HEK293 (cell line): ENCODE measurements around the gene SLC20A1.
A peak's percentile ranks its signal among the peaks of the same experiment; 100 is the strongest.
"Not testable (repeated sequence)": the region's sequence is repeated elsewhere in the genome, so short reads cannot be mapped to it uniquely, and the experiment has no call there.

ENCODE experiments used
- CTCF ChIA-PET: fragments of 350-600 bp; formaldehyde crosslinking; extraction: SDS; loops from one replicate; lab custom pipeline; 2021; ENCODE audit warnings: antibody characterized with exemption; lab: Yijun Ruan, JAX
- POLR2A ChIA-PET: fragments of 300-600 bp; formaldehyde crosslinking; extraction: SDS; loops from one replicate; lab custom pipeline; 2020; ENCODE audit warnings: antibody characterized with exemption, inconsistent platforms; lab: Yijun Ruan, JAX
- H3K27ac ChIP-seq: fragments of 200-500 bp; sonication (Bioruptor generic); 2 replicates; pipeline ENCODE4 v1.5.1; 2014; ENCODE audit warnings: low read depth, low read length, control low read depth, inconsistent platforms; ENCODE audit errors: extremely low read depth
- H3K36me3 ChIP-seq, 2 experiments: fragments of 200-500 bp in 1 of 2; sonication (Bioruptor generic) in 1 of 2; 1 replicate in 1 of 2; 2 replicates in 1 of 2; pipeline ENCODE4 v1.5.1; 2014 to 2017; ENCODE audit warnings: inconsistent platforms in 2 of 2, low read length in 2 of 2; ENCODE audit not compliant: control insufficient read depth in 2 of 2, insufficient read depth in 1 of 2
- H3K4me1 ChIP-seq: fragments of 200-500 bp; sonication (Bioruptor generic); 2 replicates; pipeline ENCODE4 v1.5.1; 2014; ENCODE audit warnings: mild to moderate bottlenecking, low read length, inconsistent platforms; ENCODE audit not compliant: control insufficient read depth, insufficient read depth
- H3K4me3 ChIP-seq: 2 replicates; pipeline ENCODE4 v1.5.1; 2011; ENCODE audit warnings: low read depth, mild to moderate bottlenecking, control low read depth, low read length, moderate library complexity
- H3K9me3 ChIP-seq: fragments of 200-500 bp; sonication (Bioruptor generic); 2 replicates; pipeline ENCODE4 v1.5.1; 2014; ENCODE audit warnings: low read depth, low read length, inconsistent platforms; ENCODE audit not compliant: control insufficient read depth, insufficient read depth
- BCL11B ChIP-seq: fragments of 450-650 bp; formaldehyde crosslinking; IDR thresholded peaks from 2 replicates; pipeline ENCODE4 v1.5.1; 2016; ENCODE audit warnings: low read depth, missing biosample characterization, missing genetic modification characterization
- HOXD13 ChIP-seq: sonication (generic); formaldehyde crosslinking; IDR thresholded peaks from 2 replicates; pipeline ENCODE4 v1.8.0; 2022; ENCODE audit warnings: missing genetic modification reagents, borderline replicate concordance
- OSR2 ChIP-seq: fragments of 450-650 bp; formaldehyde crosslinking; IDR thresholded peaks from 2 replicates; pipeline ENCODE4 v1.5.1; 2016; ENCODE audit warnings: missing biosample characterization, missing genetic modification characterization
- WT1 ChIP-seq: fragments of 450-650 bp; formaldehyde crosslinking; IDR thresholded peaks from 2 replicates; pipeline ENCODE4 v1.5.1; 2016; ENCODE audit warnings: missing biosample characterization, missing genetic modification characterization
- ZFHX2 ChIP-seq: fragments of 450-650 bp; formaldehyde crosslinking; conservative IDR thresholded peaks from 2 replicates; pipeline ENCODE4 v1.5.1; 2016; ENCODE audit warnings: missing biosample characterization, missing genetic modification characterization
- ZFP3 ChIP-seq: fragments of 450-650 bp; formaldehyde crosslinking; IDR thresholded peaks from 2 replicates; pipeline ENCODE4 v1.5.1; 2016; ENCODE audit warnings: low read depth, missing biosample characterization, missing genetic modification characterization
- ZFP41 ChIP-seq: fragments of 450-650 bp; formaldehyde crosslinking; IDR thresholded peaks from 2 replicates; pipeline ENCODE4 v1.5.1; 2016; ENCODE audit warnings: missing biosample characterization, missing genetic modification characterization, borderline replicate concordance
- ZIC2 ChIP-seq: fragments of 450-650 bp; formaldehyde crosslinking; IDR thresholded peaks from 2 replicates; pipeline ENCODE4 v1.5.1; 2016; ENCODE audit warnings: missing biosample characterization, missing genetic modification characterization
- ZNF132 ChIP-seq: fragments of 450-650 bp; formaldehyde crosslinking; IDR thresholded peaks from 2 replicates; pipeline ENCODE4 v1.5.1; 2017; ENCODE audit warnings: missing biosample characterization, missing genetic modification characterization, borderline replicate concordance
- ZNF302 ChIP-seq: fragments of 450-650 bp; formaldehyde crosslinking; IDR thresholded peaks from 2 replicates; pipeline ENCODE4 v1.5.1; 2016; ENCODE audit warnings: missing biosample characterization, missing genetic modification characterization, low read depth
- ZNF530 ChIP-seq: fragments of 450-650 bp; formaldehyde crosslinking; IDR thresholded peaks from 2 replicates; pipeline ENCODE4 v1.5.1; 2016; ENCODE audit warnings: low read depth, missing biosample characterization, missing genetic modification characterization
- ZNF571 ChIP-seq: fragments of 450-650 bp; formaldehyde crosslinking; IDR thresholded peaks from 2 replicates; pipeline ENCODE4 v1.5.0; 2017; ENCODE audit warnings: missing biosample characterization, missing genetic modification characterization
- TF ChIP-seq, protein P1 (sequence below): fragments of 450-650 bp; formaldehyde crosslinking; IDR thresholded peaks from 2 replicates; pipeline ENCODE4 v1.5.1; 2016; ENCODE audit warnings: missing biosample characterization, missing genetic modification characterization
- TF ChIP-seq, protein P2 (sequence below): fragments of 450-650 bp; formaldehyde crosslinking; IDR thresholded peaks from 2 replicates; pipeline ENCODE4 v1.5.1; 2016; ENCODE audit warnings: missing biosample characterization, missing genetic modification characterization, borderline replicate concordance
- TF ChIP-seq, protein P3 (sequence below): fragments of 450-650 bp; formaldehyde crosslinking; optimal IDR thresholded peaks from 2 replicates; pipeline ENCODE3; 2016; ENCODE audit warnings: missing biosample characterization, mild to moderate bottlenecking, missing genetic modification characterization

SLC20A1 gene

DNA sequence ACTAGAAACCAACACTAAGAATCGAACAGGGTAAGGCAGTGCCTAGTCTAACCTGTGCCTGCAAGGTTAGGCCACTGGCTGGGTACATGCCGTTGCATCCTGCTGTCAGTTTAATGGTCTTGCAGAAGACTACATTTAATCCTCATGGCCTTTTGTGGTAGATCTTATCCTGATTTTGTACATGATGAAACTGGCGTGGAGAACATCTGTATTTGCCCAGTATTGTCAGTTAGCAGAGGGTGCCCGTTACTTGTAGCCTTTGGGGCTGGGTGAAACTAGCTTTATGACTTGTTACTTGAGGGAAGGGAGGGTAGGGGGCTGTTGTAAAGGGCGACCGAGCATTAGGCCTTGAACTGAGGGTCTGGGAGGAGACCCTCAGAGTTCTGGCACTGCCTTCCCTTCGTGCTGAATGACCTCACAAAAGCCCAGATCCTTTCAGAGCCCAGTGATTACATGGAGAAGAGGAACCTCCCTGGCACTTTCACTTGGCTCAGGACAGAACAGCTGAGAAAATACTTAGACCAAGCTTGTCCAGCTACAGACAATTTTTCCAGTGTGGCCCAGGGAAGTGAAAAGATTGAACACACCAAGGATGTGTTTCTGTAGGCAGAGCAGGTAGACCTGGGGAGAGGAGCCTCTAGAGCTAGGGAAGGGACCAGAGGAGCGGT lies 19.5 kb downstream of the SLC20A1 start:
- CTCF ChIA-PET: interaction anchor here (0.7 to 1.3 kb wide), 5 partner anchors 21 to 62 kb away, joined by 3 to 5 read pairs (median 3); no protein-coding TSS in a partner anchor
- POLR2A ChIA-PET: interaction anchor here (1.1 kb wide), 1 partner anchor 58 kb away, joined by 3 read pairs; no protein-coding TSS in a partner anchor

DNA sequence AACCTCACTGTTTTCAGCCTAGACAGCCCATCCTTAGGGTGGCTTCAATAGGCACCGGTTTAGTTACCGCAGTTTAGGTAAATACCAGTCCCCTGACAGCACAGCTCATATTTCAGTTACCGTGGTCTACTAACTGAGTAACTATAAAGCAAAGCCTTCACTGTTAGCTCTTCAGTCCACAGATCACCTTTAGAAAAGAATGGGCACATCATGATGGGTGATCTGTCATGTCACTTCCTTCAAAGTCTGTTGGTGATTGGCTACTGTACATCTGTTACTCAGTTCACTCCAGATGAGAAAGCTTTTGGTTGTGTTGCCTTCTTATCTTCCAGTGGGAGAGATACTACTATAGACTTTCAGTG lies 21.0 kb downstream of the SLC20A1 start:
- CTCF ChIA-PET: interaction anchor here (0.7 to 1.3 kb wide), 3 partner anchors 58 to 67 kb away, joined by 3 to 5 read pairs (median 3); no protein-coding TSS in a partner anchor
- no peak for TF ChIP-seq ZFHX2 (tag by site-specific recombination)
- no peak for TF ChIP-seq ZIC2 (tag by site-specific recombination)
- TF ChIP-seq ZNF530 (tag by site-specific recombination): no peak
- no peak for TF ChIP-seq ZFP41 (tag by site-specific recombination)
- TF ChIP-seq, protein P1, sequence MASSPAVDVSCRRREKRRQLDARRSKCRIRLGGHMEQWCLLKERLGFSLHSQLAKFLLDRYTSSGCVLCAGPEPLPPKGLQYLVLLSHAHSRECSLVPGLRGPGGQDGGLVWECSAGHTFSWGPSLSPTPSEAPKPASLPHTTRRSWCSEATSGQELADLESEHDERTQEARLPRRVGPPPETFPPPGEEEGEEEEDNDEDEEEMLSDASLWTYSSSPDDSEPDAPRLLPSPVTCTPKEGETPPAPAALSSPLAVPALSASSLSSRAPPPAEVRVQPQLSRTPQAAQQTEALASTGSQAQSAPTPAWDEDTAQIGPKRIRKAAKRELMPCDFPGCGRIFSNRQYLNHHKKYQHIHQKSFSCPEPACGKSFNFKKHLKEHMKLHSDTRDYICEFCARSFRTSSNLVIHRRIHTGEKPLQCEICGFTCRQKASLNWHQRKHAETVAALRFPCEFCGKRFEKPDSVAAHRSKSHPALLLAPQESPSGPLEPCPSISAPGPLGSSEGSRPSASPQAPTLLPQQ (tag by site-specific recombination): no peak
- no peak for TF ChIP-seq HOXD13 (CRISPR knock-in tag)
- TF ChIP-seq OSR2 (tag by site-specific recombination): 0 out of 2 replicates have a peak, but pooled peaks have one; percentile 10
- POLR2A ChIA-PET: interaction anchor here (1.1 to 1.3 kb wide), 2 partner anchors 19 to 22 kb away, joined by 3 to 5 read pairs; no protein-coding TSS in a partner anchor
- H3K27ac ChIP-seq: no peak overlapping the region
- no peaks in the 10 kb centered on the region for H3K9me3 ChIP-seq
- no peaks in the 10 kb centered on the region for H3K4me1 ChIP-seq
- no peak overlapping the region for H3K4me3 ChIP-seq
- peaks cover 23 to 36% of the 10 kb centered on the region in 2 experiments for H3K36me3 ChIP-seq

More for the DNA sequence above, 19.5 kb downstream of the SLC20A1 start:
- TF ChIP-seq, protein P2, sequence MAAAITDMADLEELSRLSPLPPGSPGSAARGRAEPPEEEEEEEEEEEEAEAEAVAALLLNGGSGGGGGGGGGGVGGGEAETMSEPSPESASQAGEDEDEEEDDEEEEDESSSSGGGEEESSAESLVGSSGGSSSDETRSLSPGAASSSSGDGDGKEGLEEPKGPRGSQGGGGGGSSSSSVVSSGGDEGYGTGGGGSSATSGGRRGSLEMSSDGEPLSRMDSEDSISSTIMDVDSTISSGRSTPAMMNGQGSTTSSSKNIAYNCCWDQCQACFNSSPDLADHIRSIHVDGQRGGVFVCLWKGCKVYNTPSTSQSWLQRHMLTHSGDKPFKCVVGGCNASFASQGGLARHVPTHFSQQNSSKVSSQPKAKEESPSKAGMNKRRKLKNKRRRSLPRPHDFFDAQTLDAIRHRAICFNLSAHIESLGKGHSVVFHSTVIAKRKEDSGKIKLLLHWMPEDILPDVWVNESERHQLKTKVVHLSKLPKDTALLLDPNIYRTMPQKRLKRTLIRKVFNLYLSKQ (tag by site-specific recombination): no peak
- TF ChIP-seq WT1: no peak
- no peak for TF ChIP-seq HOXD13 (CRISPR knock-in tag)
- TF ChIP-seq, protein P3, sequence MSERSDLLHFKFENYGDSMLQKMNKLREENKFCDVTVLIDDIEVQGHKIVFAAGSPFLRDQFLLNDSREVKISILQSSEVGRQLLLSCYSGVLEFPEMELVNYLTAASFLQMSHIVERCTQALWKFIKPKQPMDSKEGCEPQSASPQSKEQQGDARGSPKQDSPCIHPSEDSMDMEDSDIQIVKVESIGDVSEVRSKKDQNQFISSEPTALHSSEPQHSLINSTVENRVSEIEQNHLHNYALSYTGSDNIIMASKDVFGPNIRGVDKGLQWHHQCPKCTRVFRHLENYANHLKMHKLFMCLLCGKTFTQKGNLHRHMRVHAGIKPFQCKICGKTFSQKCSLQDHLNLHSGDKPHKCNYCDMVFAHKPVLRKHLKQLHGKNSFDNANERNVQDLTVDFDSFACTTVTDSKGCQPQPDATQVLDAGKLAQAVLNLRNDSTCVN (tag by site-specific recombination): no peak
- no peak for TF ChIP-seq ZFP3 (tag by site-specific recombination)
- TF ChIP-seq ZNF302 (tag by site-specific recombination): no peak
- no peak for TF ChIP-seq ZNF132 (tag by site-specific recombination)
- no peak for TF ChIP-seq BCL11B (tag by site-specific recombination)
- no peak for TF ChIP-seq ZNF571 (tag by site-specific recombination)
- TF ChIP-seq, all 188 proteins: peak for 0
- Histone ChIP-seq H3K36me3 (peaks cover 36 to 51% of the 10 kb centered on the region in 2 experiments), H3K9me3 (no peaks in the 10 kb centered on the region), H3K4me1 (no peaks in the 10 kb centered on the region), H3K4me3 (no peak overlapping the region), H3K27ac (no peak overlapping the region)

DNA sequence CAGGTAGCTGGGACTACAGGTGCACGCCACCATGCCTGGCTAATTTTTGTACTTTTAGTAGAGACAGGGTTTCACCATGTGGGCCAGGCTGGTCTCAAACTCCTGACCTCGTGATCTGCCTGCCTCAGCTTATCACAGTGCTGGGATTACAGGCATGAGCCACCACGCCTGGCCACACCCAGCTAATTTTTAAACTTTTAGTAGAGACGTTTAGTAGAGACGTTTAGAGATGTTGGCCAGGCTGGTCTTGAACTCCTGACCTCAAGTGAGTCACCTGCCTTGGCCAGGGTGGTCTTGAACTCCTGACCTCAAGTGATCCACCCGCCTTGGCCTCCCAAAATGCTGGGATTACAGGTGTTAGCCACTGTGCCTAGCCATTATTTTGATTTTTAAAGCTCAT lies 21.8 kb downstream of the SLC20A1 start:
- H3K4me1 ChIP-seq, H3K4me3 ChIP-seq, H3K27ac ChIP-seq, POLR2A ChIA-PET, H3K9me3 ChIP-seq: not testable (repeated sequence)
- H3K36me3 ChIP-seq: peaks cover 15 to 28% of the 10 kb centered on the region in 2 experiments
- CTCF ChIA-PET: interaction anchor here (0.6 to 1.2 kb wide), 5 partner anchors 10 to 68 kb away, joined by 3 to 5 read pairs (median 3); no protein-coding TSS in a partner anchor
